Activated CD8-positive, alpha-beta T cell treated with anti-CD3 and anti-CD28 coated beads for 36 hours (primary cell): ENCODE data around the gene CTXN1. TPM values are rescaled to one million over a fixed set of nuclear protein-coding genes. Genes with fewer than 3 reads are reported as not detected.

Experiments
- ATAC-seq: fragments of 200-7000 bp; cut with Tn5 transposase; one replicate; pipeline ENCODE4 v1.10.0; 2021; ENCODE audit warnings: mild to moderate bottlenecking, moderate library complexity
- CTCF ChIA-PET: fragments of 350-600 bp; sonication (Branson Sonifier 250); formaldehyde crosslinking; loops from one replicate; lab custom pipeline; 2021; ENCODE audit warnings: antibody characterized with exemption; lab: Charles Lee
- POLR2A ChIA-PET: fragments of 350-600 bp; sonication (Branson Sonifier 250); formaldehyde crosslinking; loops from one replicate; lab custom pipeline; 2021; ENCODE audit warnings: antibody characterized with exemption; lab: Charles Lee
- DNase-seq: peaks from one replicate; pipeline ENCODE4 v3.0.0-alpha.2; 2020
- H3K27ac Mint-ChIP-seq: one replicate; pipeline ENCODE4 v1.8.0; 2021; ENCODE audit warnings: mild to moderate bottlenecking, mixed read lengths
- H3K27me3 Mint-ChIP-seq: one replicate; pipeline ENCODE4 v1.8.0; 2021; ENCODE audit warnings: mixed read lengths
- H3K36me3 Mint-ChIP-seq: one replicate; pipeline ENCODE4 v1.8.0; 2021; ENCODE audit warnings: low read depth, mixed read lengths
- H3K4me1 Mint-ChIP-seq: one replicate; pipeline ENCODE4 v1.8.0; 2021; ENCODE audit warnings: low read depth, mixed read lengths
- H3K4me3 Mint-ChIP-seq: one replicate; pipeline ENCODE4 v1.8.0; 2021; ENCODE audit warnings: mild to moderate bottlenecking, moderate library complexity, mixed read lengths
- H3K9me3 Mint-ChIP-seq: one replicate; pipeline ENCODE4 v1.8.0; 2021; ENCODE audit warnings: mixed read lengths
- intact Hi-C: fragments of 100-400 bp; cut with micrococcal nuclease; formaldehyde crosslinking; loops from one replicate; pipeline ENCODE4 v1.10.0; 2022
- total RNA-seq, 2 experiments: library from RNA; stranded (reverse); gene quantifications; one replicate each; pipeline ENCODE4 v1.2.3, GENCODE V29; 2021
- TF ChIP-seq, protein P1 (sequence below): fragments of 200-600 bp; IDR thresholded peaks from one replicate; pipeline ENCODE4 v1.8.0; 2022; ENCODE audit warnings: antibody characterized with exemption, mild to moderate bottlenecking

CTXN1 gene
- total RNA-seq, 2 experiments from 2014 or later = 0.74 to 0.87 TPM

GRCh38 chr19:7900931-7901330 is 25.0 kb downstream of the CTXN1 start:
- Mint-ChIP-seq H3K36me3 (peaks cover 13% of the 10 kb centered on the region), H3K4me1 (peaks cover 16% of the 10 kb centered on the region), H3K9me3 (no peaks in the 10 kb centered on the region), H3K27ac (no peak overlapping the region), H3K4me3 (no peak overlapping the region), H3K27me3 (no peaks in the 10 kb centered on the region)
- CTCF ChIA-PET = interaction anchor here (1.5 to 2.0 kb wide), 2 partner anchors 31 to 220 kb away, joined by 3 to 6 read pairs; partner anchors contain the start of gene TRAPPC5
- intact Hi-C loops = no loop called here
- POLR2A ChIA-PET = interaction anchor here (1.0 to 2.2 kb wide), 4 partner anchors 13 to 43 kb away, joined by 3 to 6 read pairs (median 4); partner anchors contain the start of genes LRRC8E and TIMM44
- ATAC-seq (no peak), DNase-seq (no peak)
- TF ChIP-seq, protein P1, sequence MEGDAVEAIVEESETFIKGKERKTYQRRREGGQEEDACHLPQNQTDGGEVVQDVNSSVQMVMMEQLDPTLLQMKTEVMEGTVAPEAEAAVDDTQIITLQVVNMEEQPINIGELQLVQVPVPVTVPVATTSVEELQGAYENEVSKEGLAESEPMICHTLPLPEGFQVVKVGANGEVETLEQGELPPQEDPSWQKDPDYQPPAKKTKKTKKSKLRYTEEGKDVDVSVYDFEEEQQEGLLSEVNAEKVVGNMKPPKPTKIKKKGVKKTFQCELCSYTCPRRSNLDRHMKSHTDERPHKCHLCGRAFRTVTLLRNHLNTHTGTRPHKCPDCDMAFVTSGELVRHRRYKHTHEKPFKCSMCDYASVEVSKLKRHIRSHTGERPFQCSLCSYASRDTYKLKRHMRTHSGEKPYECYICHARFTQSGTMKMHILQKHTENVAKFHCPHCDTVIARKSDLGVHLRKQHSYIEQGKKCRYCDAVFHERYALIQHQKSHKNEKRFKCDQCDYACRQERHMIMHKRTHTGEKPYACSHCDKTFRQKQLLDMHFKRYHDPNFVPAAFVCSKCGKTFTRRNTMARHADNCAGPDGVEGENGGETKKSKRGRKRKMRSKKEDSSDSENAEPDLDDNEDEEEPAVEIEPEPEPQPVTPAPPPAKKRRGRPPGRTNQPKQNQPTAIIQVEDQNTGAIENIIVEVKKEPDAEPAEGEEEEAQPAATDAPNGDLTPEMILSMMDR = no peak

- intact Hi-C loops = no loop called here
- H3K27me3 Mint-ChIP-seq = no peaks in the 10 kb centered on the region
- TF ChIP-seq, protein P1 = no peak
- H3K4me1 Mint-ChIP-seq = peaks cover 12% of the 10 kb centered on the region
- H3K36me3 Mint-ChIP-seq = peaks cover 10% of the 10 kb centered on the region
- no peak overlapping the region for H3K4me3 Mint-ChIP-seq
- no peak overlapping the region for H3K27ac Mint-ChIP-seq
- no peak for ATAC-seq
- no peaks in the 10 kb centered on the region for H3K9me3 Mint-ChIP-seq
- POLR2A ChIA-PET = interaction anchor here (1.0 to 2.2 kb wide), 4 partner anchors 13 to 43 kb away, joined by 3 to 6 read pairs (median 4); partner anchors contain the start of genes LRRC8E and TIMM44
- DNase-seq = no peak
- CTCF ChIA-PET = interaction anchor here (1.5 to 2.0 kb wide), 2 partner anchors 31 to 220 kb away, joined by 3 to 6 read pairs; partner anchors contain the start of gene TRAPPC5
Measured at GRCh38 chr19:7900401-7900870, 25.5 kb downstream of the CTXN1 start.

DNA sequence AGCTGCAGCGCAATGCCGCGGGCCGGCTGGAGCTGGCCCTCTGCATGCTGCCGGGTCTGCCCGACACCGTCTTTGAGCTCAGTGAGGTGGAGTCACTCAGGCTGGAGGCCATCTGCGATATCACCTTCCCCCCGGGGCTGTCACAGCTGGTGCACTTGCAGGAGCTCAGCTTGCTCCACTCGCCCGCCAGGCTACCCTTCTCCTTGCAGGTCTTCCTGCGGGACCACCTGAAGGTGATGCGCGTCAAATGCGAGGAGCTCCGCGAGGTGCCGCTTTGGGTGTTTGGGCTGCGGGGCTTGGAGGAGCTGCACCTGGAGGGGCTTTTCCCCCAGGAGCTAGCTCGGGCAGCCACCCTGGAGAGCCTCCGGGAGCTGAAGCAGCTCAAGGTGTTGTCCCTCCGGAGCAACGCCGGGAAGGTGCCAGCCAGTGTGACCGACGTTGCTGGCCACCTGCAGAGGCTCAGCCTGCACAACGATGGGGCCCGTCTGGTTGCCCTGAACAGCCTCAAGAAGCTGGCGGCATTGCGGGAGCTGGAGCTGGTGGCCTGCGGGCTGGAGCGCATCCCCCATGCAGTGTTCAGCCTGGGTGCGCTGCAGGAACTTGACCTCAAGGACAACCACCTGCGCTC is 26.1 kb downstream of the CTXN1 start:
- intact Hi-C loops = no loop called here
- CTCF ChIA-PET = interaction anchor here (1.2 to 2.0 kb wide), 4 partner anchors 21 to 219 kb away, joined by 3 to 6 read pairs (median 4); partner anchors contain the start of gene TRAPPC5

DNA sequence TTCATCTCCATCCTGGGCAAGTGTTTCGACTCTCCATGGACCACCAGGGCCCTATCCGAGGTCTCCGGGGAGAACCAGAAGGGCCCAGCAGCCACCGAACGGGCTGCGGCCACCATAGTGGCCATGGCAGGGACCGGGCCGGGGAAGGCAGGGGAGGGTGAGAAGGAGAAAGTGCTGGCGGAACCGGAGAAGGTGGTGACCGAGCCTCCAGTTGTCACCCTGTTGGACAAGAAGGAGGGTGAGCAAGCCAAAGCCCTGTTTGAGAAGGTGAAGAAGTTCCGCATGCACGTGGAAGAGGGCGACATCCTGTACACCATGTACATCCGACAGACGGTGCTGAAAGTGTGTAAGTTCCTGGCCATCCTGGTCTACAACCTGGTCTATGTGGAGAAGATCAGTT is 27.0 kb downstream of the CTXN1 start:
- no peak overlapping the region for H3K27ac Mint-ChIP-seq
- H3K27me3 Mint-ChIP-seq = no peaks in the 10 kb centered on the region
- TF ChIP-seq, protein P1 = no peak
- DNase-seq = no peak
- intact Hi-C loops = no loop called here
- CTCF ChIA-PET = interaction anchor here (1.2 to 1.3 kb wide), 3 partner anchors 22 to 46 kb away, joined by 3 to 6 read pairs (median 4); no protein-coding TSS in a partner anchor
- no peak for ATAC-seq
- POLR2A ChIA-PET = interaction anchor here (0.6 to 2.2 kb wide), 2 partner anchors 37 to 1505 kb away, joined by 4 to 6 read pairs; no protein-coding TSS in a partner anchor
- no peaks in the 10 kb centered on the region for H3K9me3 Mint-ChIP-seq
- peaks cover 7% of the 10 kb centered on the region for H3K4me1 Mint-ChIP-seq
- H3K36me3 Mint-ChIP-seq = no peaks in the 10 kb centered on the region
- no peak overlapping the region for H3K4me3 Mint-ChIP-seq

More for the DNA sequence above, 26.1 kb downstream of the CTXN1 start:
- Mint-ChIP-seq H3K27me3 (no peaks in the 10 kb centered on the region), H3K27ac (no peak overlapping the region), H3K36me3 (peaks cover 6% of the 10 kb centered on the region), H3K4me3 (no peak overlapping the region), H3K9me3 (no peaks in the 10 kb centered on the region), H3K4me1 (peaks cover 7% of the 10 kb centered on the region)
- ATAC-seq (no peak), DNase-seq (no peak)
- TF ChIP-seq, protein P1 = no peak
- POLR2A ChIA-PET = interaction anchor here (1.8 to 2.2 kb wide), 2 partner anchors 12 to 38 kb away, joined by 5 to 6 read pairs; partner anchors contain the start of gene LRRC8E
